GM19324 (cell line): ENCODE results near the gene KCNJ14.

Experiments used
- ATAC-seq: cut with Tn5 transposase; IDR thresholded peaks from one replicate; pipeline ENCODE4 v1.9.1; 2021; ENCODE audit warnings: mild to moderate bottlenecking, moderate library complexity; ENCODE audit not compliant: unreplicated experiment, low FRiP score

KCNJ14 gene

GRCh38 chr19:48469934-48470680, 14.7 kb downstream of the KCNJ14 start:
- ATAC-seq: no peak

- no peak for ATAC-seq
Measured at GRCh38 chr19:48470856-48471255, 15.5 kb downstream of the KCNJ14 start.

GRCh38 chr19:48471836-48472235, 16.5 kb downstream of the KCNJ14 start:
- ATAC-seq: no peak

- ATAC-seq: no peak
Measured at GRCh38 chr19:48473161-48473966, 18.0 kb downstream of the KCNJ14 start.

- no peak for ATAC-seq
Measured at GRCh38 chr19:48474084-48474592, 18.8 kb downstream of the KCNJ14 start.

DNA sequence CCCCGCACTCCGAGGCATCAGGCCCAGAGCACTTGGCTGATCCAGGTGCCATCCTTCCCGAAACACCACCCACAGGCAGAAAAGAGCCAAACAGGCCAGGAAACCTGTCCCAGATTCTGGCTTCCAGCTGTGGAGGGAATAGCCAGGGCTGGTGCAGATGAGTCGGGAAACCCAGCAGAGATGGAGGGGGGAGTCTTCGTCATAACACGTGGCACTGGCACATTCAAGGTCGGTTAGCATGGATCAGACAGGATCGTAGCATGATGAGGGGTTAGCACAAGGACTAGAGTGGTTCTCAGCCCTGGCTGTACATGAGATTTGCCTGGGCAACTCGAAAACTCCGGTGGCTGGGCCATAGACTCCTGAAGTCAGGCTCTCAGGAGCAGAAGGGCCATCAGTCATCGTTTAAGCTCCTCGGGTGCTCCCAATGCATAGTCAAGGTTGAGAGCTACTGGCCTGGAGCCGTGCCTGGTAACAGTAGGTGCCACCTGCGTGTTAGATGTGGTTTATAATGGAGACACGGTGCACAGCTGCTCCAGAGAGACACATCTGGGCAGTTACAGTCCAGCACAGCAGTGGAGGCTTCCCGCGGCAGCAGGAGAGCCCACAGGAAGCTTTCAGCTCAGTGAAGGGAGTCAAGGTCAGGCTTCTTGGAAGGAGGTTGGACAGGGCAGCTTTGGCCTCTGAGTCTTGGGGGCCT, 20.1 kb downstream of the KCNJ14 start:
- no peak for ATAC-seq

GRCh38 chr19:48476176-48476575, 20.8 kb downstream of the KCNJ14 start:
- ATAC-seq: no peak

GRCh38 chr19:48477067-48477685, 21.8 kb downstream of the KCNJ14 start:
- ATAC-seq: no peak

- ATAC-seq: no peak
Measured at GRCh38 chr19:48477698-48478338, 22.4 kb downstream of the KCNJ14 start.

DNA sequence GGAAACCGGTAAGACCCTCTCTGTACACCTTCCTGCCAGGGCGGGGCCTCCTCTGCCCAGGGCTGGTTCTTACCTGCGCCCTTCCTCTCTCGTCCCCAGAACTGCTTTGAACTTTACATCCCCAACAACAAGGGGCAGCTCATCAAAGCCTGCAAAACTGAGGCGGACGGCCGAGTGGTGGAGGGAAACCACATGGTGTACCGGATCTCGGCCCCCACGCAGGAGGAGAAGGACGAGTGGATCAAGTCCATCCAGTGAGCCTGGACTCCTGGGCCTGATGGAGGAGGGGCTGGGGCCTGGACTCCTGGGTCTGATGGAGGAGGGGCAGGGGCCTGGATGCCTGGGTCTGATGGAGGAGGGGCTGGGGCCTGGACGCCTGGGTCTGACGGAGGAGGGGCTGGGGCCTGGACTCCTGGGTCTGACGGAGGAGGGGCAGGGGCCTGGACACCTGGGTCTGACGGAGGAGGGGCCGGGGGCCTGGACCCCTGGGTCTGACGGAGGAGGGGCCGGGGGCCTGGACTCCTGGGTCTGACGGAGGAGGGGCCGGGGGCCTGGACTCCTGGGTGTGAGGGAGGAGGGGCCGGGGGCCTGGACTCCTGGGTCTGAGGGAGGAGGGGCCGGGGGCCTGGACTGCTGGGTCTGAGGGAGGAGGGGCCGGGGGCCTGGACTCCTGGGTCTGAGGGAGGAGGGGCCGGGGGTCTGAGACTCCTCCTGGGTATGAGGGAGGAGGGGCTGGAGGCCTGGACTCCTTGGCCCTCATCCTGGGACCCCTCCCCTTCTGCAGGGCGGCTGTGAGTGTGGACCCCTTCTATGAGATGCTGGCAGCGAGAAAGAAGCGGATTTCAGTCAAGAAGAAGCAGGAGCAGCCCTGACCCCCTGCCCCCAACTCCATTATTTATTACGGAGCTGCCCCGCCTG, 23.2 kb downstream of the KCNJ14 start:
- ATAC-seq: no peak

GRCh38 chr19:48479686-48480085, 24.3 kb downstream of the KCNJ14 start:
- ATAC-seq: no peak

DNA sequence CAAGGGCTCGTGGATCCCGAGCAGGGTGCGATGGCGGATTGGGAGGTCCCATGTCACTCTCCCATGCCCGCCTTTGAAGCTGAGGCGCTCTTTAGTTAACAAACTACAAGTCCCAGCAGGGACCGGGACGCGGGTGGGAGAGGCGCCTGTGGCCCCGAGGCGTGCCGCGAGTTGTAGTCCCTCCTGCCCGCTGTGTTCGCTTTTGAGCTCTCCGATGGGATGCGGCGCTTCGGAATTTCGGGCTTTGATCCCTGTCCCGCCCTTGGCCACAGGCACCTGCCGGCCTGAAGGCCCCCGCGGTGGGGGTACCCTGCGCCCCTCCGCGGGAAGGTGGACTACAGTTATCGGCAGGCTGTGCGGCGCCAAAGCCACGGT, 24.8 kb downstream of the KCNJ14 start:
- no peak for ATAC-seq

GRCh38 chr19:48480558-48481500, 25.5 kb downstream of the KCNJ14 start:
- no peak for ATAC-seq

DNA sequence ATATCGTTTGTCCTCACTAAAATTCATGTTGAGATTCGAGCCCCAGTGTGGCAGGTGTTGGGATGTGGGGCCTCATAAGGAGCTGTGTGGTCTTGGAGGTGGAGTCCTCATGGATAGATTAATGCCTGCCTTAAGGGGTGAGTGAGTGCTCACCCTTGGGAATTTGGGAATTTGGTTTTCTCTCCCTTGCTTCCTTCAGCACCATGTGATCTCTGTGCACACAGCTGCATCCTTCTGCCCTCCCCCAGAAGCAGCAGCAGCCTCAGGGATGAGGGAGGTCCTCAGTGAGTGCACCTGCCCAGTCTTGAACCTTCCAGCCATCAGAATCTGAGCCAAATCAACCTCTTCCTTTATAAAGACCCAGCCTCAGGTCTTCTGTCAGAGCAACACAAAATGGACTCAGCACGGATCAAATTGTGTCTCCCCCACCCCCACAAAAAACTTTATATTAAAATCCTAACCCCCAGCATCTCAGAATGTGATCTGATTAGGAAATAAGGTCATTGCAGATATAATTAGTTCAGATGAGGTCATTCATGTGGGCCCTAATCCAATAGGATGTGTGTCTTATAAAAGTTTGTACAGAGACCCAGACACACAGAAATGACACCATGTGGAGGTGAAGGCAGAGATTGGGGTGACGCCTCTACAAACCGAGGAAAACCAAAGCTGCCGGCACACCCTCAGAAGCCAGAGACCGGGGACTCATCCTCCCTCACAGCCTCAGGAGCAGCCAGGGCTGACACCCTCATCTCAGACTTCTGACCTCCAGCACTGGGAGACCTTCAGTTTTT, 26.7 kb downstream of the KCNJ14 start:
- ATAC-seq: no peak

DNA sequence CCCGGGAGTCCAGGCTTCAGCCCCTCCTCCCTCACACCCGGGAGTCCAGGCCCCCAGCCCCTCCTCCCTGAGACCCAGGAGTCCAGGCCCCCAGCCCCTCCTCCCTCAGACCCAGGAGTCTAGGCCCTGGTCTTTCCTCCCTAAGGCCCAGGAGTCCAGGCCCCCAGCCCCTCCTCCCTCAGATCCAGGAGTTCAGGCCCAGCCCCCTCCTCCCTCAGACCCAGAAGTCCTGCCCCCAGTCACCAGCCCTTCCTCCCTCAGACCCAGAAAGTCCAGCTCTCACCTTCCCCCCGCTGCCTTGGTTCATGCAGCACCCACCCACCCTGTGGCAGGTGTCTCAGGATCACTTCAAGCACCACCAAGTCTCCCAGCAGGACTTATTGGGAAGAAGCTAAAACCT, 27.9 kb downstream of the KCNJ14 start:
- ATAC-seq: no peak

- ATAC-seq: no peak
Measured at GRCh38 chr19:48484247-48484893, 29.0 kb downstream of the KCNJ14 start.
